HG03457 (cell line): ENCODE measurements around the gene SLC1A2.

Source experiments
- ATAC-seq: cut with Tn5 transposase; IDR thresholded peaks from one replicate; pipeline ENCODE4 v1.9.1; 2021; ENCODE audit warnings: moderate number of reproducible peaks; ENCODE audit not compliant: unreplicated experiment

SLC1A2 gene

GRCh38 chr11:35414311-35414710, 5.0 kb downstream of the SLC1A2 start:
- no peak for ATAC-seq

DNA sequence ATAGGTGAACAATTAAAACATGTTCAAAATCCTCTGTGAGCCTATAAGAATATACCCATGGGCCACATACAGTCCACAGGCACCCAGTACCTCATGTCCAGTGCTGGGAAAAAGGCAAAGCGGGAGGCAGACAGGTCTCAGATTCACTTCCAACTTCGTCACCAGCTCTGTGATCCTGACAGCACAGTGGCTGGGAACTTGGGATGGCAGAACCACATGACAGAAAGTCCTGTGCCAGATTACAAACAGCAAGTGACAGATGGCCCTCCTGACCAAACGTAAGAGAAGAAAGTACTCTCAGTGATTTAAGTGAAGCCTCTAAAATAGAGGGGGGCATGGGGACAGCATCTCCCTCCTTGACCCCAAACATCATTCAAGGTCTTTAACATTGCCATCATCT, 5.8 kb downstream of the SLC1A2 start:
- no peak for ATAC-seq

DNA sequence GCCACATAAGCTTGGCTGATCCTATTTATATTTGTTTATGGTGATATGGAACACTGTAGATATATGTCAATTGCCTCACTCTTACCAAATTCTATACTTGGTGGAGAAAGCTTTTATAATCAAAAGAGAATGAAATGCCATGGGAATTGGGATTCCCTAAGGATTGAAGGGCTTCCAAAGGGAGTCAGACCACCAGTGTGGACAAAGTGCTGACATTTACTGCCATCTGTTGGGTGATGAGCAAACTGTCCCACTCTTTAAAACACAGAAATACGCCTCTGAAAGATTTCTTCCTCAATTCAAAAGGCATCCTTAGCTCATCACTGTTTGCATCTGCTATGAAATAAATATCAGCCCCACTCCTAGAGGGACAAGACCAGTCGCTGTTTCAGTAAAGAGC, 7.1 kb downstream of the SLC1A2 start:
- no peak for ATAC-seq

DNA sequence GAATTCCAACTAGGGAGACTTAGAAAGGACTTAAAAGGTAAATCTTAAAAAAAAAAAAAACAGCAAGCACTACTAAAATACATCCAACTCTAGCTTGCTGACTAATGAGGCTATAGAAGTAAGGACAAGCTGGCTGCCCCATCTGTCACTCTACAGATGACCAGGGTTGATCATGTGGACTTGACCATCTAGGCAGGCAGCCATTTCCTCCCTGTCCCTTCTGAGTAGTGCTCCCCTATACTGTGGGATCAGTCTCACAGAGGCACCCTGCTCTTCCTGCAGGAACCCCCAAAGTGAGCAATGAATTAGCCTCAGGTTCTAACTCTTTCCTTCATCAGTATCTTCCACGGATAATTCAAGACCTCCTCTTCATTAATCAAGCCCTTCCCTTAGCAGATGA, 12.3 kb downstream of the SLC1A2 start:
- ATAC-seq: no peak

DNA sequence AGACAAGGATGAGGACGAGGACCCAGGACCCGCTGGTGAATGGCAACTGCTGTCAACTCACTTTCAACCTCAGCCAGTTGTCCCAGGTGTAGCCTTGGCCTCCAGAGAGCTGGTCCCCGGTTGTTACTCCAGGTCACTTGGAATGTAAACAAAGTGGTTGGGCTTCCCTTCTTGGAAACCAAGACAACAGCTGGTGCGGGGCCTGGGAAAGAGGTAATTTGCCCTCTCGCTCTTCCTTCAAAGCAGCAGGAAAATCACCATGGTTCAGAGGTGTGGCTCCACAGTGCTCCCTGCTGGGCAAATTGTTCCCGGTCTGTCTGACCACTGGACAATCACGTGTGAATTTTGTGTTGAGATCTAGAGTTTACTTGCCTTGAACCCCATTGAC, 15.0 kb downstream of the SLC1A2 start:
- no peak for ATAC-seq

DNA sequence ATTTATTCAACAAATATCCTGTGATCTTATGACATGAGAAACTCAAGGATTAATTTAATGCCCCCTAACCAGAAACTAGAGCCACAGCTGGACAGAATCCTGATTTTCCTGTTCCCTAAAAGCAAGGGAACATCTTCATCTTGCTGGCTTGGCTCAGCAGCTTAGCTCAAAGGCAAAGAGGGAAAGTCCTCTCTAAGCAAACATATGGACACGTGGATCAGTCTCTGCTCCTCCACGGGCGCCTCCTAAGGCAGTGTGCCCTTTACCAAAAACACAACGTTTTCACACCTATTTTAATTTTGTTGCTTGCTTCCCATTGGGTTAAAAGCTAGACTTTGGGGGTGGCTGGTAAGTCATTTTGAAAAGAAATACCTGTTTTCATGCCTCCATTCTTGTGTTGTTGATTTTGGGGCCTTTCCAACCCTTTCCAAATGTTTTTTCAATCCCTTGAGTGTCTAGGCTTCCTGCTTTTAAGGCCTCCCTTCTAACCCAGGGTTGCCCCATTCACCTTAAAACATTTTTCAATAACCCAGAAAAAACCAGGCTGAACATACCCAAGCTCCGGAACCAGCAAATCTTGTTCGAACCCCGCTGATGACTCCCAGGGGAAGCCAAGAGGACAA, 15.5 kb downstream of the SLC1A2 start:
- ATAC-seq: no peak

DNA sequence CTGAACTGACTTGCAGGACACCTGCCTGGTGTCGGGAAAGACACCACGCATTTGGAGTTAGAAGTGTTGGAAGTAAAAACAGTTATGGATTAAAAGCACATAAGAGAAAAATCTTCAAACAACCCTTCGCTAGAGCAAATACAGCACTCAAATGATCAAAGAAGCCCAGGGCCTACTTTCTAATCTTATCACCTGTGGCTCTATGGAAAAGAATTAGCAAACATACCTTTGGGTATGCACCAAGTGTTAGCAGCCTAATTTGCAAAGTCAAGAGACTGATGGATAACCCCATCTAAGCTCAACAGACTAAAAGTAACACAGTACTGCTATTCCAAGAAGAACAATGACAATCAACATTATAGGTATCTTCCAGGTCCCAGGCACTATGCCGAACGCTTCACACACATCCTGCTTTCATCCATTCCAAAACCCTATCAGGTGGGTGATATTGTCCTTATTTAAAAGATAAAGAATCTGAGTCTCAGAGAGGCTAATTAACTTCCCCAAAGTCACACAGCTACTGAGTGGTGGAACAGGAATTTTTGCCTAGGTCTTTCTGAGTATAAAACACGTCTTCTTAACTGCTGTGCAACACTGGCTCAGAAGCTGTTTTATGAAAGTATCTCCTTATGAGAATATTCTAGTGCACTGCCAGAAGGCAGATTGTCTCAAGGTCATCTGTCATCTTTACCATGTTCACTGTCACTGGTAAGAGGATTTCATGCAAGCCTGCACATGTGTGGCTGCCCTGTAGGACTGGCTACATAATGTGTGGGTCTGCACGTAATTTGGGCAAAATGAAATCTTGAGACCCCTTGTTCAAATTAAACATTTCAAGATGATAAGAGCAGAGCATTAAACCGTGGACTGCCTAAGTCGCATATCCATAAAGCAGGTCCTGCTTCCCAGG, 16.4 kb downstream of the SLC1A2 start:
- ATAC-seq: no peak

- ATAC-seq: no peak
These were observed 20.5 kb downstream of the SLC1A2 start for GRCh38 chr11:35398881-35399280.

GRCh38 chr11:35394941-35395340, 24.4 kb downstream of the SLC1A2 start:
- ATAC-seq: no peak

GRCh38 chr11:35393098-35393497, 26.3 kb downstream of the SLC1A2 start:
- no peak for ATAC-seq

DNA sequence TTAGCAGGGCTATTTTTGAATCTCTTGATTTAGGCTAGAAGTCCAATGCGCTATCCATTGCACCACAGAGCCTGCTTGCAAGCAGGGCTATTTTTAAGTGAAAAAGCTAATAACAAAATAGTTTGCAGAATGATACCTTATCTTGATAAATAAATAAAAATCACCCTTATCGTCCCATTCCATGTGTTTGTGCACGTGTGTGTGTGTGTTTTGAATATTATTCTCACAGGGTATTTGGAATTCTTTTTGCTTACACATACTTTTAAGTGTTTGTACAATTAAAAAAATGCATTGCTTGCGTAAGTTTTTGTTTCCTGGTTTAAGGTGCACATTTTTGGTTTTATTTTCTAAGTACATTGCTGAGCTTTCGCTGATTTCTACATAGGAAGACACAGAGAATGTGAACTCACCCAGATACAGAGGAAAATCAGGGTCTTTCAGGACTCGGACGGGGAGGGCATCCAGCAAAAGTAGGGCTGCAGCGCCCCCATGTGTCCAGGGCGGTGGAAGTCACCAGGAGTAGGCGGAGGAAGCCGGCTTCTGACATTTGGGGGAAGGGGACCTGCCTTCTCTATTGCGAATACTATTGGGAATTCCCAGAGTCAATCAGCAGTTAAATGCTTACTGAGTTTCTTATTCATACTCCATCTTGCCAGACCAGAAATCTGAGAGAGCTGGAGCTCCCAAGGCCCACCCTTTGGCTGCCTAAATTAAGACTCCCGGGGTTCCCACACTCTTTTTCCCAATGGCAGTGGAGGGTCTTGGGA, 27.3 kb downstream of the SLC1A2 start:
- no peak for ATAC-seq

DNA sequence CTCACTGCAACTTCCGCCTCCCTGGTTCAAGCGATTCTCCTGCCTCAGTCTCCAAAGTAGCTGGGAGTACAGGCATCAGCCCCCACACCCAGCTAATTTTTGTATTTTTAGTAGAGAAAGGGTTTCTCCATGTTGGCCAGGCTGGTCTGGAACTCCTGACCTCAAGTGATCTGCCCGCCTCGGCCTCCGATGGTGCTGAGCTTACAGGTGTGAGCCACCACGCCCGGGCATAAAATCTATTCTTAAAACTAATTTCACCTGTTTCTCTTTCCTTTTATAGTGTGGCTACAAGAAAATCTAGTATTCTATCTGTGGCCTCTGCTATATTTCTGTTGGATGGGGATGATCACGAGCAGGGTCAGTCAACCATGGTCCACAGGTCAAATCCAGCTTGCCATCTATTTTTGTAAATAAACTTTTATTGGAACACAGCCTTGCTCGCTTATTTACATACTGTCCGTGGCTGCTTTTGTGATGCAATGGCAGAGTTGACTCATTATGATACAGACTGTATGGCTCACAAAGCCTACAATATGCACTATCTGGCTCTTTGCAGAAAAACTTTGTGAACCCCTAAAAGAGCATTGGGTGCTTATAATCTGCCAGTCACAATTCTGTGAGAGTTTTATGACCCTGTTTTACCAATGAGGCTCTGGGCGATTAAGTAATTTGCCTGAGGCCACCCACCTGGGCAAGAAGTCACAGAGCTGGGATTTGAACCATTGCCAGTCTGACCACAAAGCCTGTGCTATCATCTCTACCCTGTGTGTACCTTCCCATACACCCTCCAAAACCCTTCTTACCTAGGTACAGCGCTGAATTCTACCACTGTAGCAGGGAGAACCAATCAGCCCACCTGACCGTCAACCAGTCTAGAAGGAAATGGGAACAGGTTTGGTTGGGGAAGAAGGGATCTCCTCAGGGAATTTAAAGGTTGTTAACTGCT, 28.3 kb downstream of the SLC1A2 start:
- ATAC-seq: peak; percentile 71

- no peak for ATAC-seq
These were observed 29.4 kb downstream of the SLC1A2 start for GRCh38 chr11:35389897-35390465.

DNA sequence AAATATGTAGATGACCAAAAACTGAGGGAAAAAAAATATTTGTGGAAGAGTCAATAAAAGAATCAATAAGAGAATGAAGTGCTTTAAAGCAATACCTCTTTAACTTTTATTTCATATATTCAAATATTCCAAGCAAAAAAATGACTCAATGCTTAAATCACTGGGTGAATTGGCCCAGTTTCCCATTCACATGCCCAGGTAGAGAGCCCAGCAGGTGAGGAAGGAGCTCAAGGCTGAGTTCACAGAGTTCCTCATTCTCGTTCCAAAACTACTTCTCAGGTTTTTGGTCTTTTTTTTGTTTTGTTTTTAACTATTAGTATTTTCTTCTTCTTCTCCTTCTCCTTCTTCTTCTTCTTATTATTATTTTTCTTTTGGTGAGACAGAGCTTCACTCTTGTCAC, 30.2 kb downstream of the SLC1A2 start:
- no peak for ATAC-seq

GRCh38 chr11:35388061-35388460, 31.3 kb downstream of the SLC1A2 start:
- ATAC-seq: no peak

DNA sequence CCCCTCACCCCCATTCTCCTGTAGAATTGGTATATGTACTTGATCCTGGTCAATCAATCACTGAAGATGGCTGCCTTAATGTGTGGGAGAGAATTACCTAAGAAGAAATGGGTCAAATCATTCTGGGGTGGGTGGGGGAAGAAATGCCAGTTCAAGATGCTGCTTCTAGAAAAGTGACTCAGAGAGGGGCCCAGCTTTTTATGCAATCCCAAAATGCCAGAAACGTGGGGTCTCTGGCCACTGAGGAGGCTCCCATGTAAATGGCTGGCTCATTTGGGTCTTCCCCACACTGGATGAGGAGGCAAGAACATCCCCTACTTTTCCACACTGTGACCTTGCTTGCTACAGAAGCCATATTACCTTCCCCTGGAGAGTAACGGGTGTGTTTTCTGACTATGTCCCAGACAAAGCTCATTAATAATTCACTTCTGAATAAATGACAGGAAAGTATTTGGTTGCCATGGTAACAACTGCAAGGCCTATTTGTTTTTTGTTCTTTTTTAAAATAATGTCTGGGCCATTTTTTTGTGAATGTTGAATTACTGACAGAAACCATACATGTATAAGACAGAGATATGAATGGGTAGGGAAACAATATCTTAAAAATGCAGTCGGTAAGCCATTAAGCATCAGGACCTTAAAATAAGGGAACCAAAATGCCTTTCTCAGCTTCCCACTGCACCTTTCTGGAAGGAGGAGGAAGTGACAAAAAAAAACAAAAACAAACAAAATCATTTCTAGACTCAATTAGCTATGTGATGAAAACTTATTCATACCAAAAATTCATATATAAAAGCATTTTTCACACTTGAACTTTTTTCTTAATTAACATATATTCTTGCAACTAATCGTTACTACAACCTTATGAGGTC, 32.0 kb downstream of the SLC1A2 start:
- no peak for ATAC-seq

- ATAC-seq: no peak
These were observed 35.4 kb downstream of the SLC1A2 start for GRCh38 chr11:35383953-35384352.

- no peak for ATAC-seq
These were observed 37.5 kb downstream of the SLC1A2 start for GRCh38 chr11:35381709-35382322.

GRCh38 chr11:35380603-35381002, 38.8 kb downstream of the SLC1A2 start:
- ATAC-seq: no peak
